CD14-positive monocyte (primary cell): ENCODE data around the gene TSHZ2. TPM values are rescaled to one million over a fixed set of nuclear protein-coding genes. Genes with fewer than 3 reads are reported as not detected.

Experiments used
- DNase-seq, 3 donors: peaks; one replicate each; pipeline ENCODE4 v3.0.0-alpha.2; 2011 to 2022
- H2AFZ ChIP-seq: 2 replicates; pipeline ENCODE4 v1.6.0; 2012; ENCODE audit warnings: mild to moderate bottlenecking, low read depth, low read length, inconsistent platforms; ENCODE audit not compliant: insufficient read depth, poor library complexity, severe bottlenecking
- H3K27ac ChIP-seq, 2 donors: 1 replicate in 1 of 2; 2 replicates in 1 of 2; pipeline ENCODE4 v1.5.1; 2012 to 2013; ENCODE audit warnings: low read length in 2 of 2, control low read depth in 1 of 2, inconsistent platforms in 1 of 2, low read depth in 1 of 2, mild to moderate bottlenecking in 1 of 2
- H3K27me3 ChIP-seq, 2 donors: one replicate each; pipeline versions ENCODE4 v1.6.0 to v1.6.1; 2011 to 2013; ENCODE audit warnings: low read length in 2 of 2; ENCODE audit not compliant: control insufficient read depth in 2 of 2, insufficient read depth in 2 of 2
- H3K36me3 ChIP-seq, 2 donors: replicated peaks in 1 of 2; 1 replicate in 1 of 2; 2 replicates in 1 of 2; pipeline versions ENCODE4 v1.5.1 to v1.6.1; 2012 to 2013; ENCODE audit warnings: low read length in 2 of 2, control low read depth in 1 of 2, inconsistent platforms in 1 of 2, mild to moderate bottlenecking in 1 of 2; ENCODE audit not compliant: insufficient read depth in 2 of 2, control insufficient read depth in 1 of 2
- H3K4me1 ChIP-seq, 2 donors: 1 replicate in 1 of 2; 2 replicates in 1 of 2; pipeline versions ENCODE4 v1.5.1 to v1.6.1; 2012 to 2013; ENCODE audit warnings: low read length in 2 of 2, control low read depth in 1 of 2, inconsistent platforms in 1 of 2, mild to moderate bottlenecking in 1 of 2, moderate library complexity in 1 of 2; ENCODE audit not compliant: insufficient read depth in 2 of 2, control insufficient read depth in 1 of 2
- H3K4me2 ChIP-seq: replicated peaks from 2 replicates; pipeline ENCODE3; 2012; ENCODE audit warnings: low read length, moderate library complexity, mild to moderate bottlenecking; ENCODE audit not compliant: poor library complexity, severe bottlenecking; ENCODE audit errors: extremely low read depth
- H3K4me3 ChIP-seq, 3 experiments: fragments of 200-600 bp in 1 of 3; sonication (generic) in 1 of 3; replicated peaks in 1 of 3; 1 replicate in 2 of 3; 2 replicates in 1 of 3; pipeline ENCODE4 v1.5.1; 2011 to 2013; ENCODE audit warnings: low read length in 3 of 3, mild to moderate bottlenecking in 3 of 3, control low read depth in 2 of 3, low read depth in 2 of 3, inconsistent platforms in 1 of 3, moderate library complexity in 1 of 3
- H3K79me2 ChIP-seq: 2 replicates; pipeline ENCODE4 v1.6.0; 2012; ENCODE audit warnings: mild to moderate bottlenecking, control low read depth, inconsistent platforms, low read length, moderate library complexity; ENCODE audit not compliant: insufficient read depth
- H3K9ac ChIP-seq: 2 replicates; pipeline ENCODE4 v1.6.0; 2017; ENCODE audit warnings: low read length, mild to moderate bottlenecking; ENCODE audit not compliant: insufficient read depth, poor library complexity, severe bottlenecking
- H3K9me3 ChIP-seq, 2 donors: replicated peaks in 1 of 2; 1 replicate in 1 of 2; 2 replicates in 1 of 2; pipeline versions ENCODE4 v1.5.1 to v1.6.1; 2012 to 2013; ENCODE audit warnings: low read length in 2 of 2, control low read depth in 1 of 2; ENCODE audit not compliant: control insufficient read depth in 1 of 2, insufficient read depth in 1 of 2
- H4K20me1 ChIP-seq: 2 replicates; pipeline ENCODE4 v1.6.0; 2012; ENCODE audit warnings: mild to moderate bottlenecking, low read length, control low read depth, moderate library complexity; ENCODE audit not compliant: insufficient read depth
- H3K27ac Mint-ChIP-seq, 7 donors: one replicate each; pipeline ENCODE4 v1.8.0; 2020; ENCODE audit warnings: mild to moderate bottlenecking in 7 of 7, mixed read lengths in 7 of 7, moderate library complexity in 6 of 7, inconsistent platforms in 2 of 7
- H3K27me3 Mint-ChIP-seq, 3 donors: one replicate each; pipeline ENCODE4 v1.8.0; 2021 to 2022; ENCODE audit warnings: low read depth in 3 of 3, mild to moderate bottlenecking in 3 of 3, mixed read lengths in 3 of 3, moderate library complexity in 3 of 3, inconsistent platforms in 1 of 3
- H3K36me3 Mint-ChIP-seq, 2 donors: one replicate each; pipeline ENCODE4 v1.8.0; 2020; ENCODE audit warnings: mixed read lengths in 2 of 2, inconsistent platforms in 1 of 2, mild to moderate bottlenecking in 1 of 2
- H3K4me1 Mint-ChIP-seq: one replicate; pipeline ENCODE4 v1.8.0; 2020; ENCODE audit warnings: mild to moderate bottlenecking, mixed read lengths
- H3K4me3 Mint-ChIP-seq, 2 donors: one replicate each; pipeline ENCODE4 v1.8.0; 2020; ENCODE audit warnings: mild to moderate bottlenecking in 2 of 2, mixed read lengths in 2 of 2, moderate library complexity in 1 of 2
- H3K9me3 Mint-ChIP-seq, 7 donors: one replicate each; pipeline ENCODE4 v1.8.0; 2020 to 2022; ENCODE audit warnings: mixed read lengths in 7 of 7, mild to moderate bottlenecking in 6 of 7, moderate library complexity in 6 of 7, inconsistent platforms in 2 of 7
- CTCF ChIP-seq: fragments of 200-600 bp; IDR thresholded peaks from one replicate; pipeline ENCODE4 v1.8.0; 2022; ENCODE audit warnings: antibody characterized with exemption, mild to moderate bottlenecking
- WGBS: methylation state at CpG from one replicate; pipeline ENCODE4 v1.1.5; 2013; ENCODE audit warnings: missing lambda C conversion rate; ENCODE audit not compliant: insufficient coverage; 5-methylcytosine and 5-hydroxymethylcytosine counted together
- intact Hi-C, 2 donors: fragments of 100-400 bp; cut with micrococcal nuclease; formaldehyde crosslinking; loops; one replicate each; pipeline versions ENCODE4 v1.15.0 to v1.15.1; 2023
- polyA plus RNA-seq, 3 donors: library from polyadenylated mRNA; depleted of rRNA in 1 of 3; unstranded in 2 of 3; stranded (reverse) in 1 of 3; fragments of 300-500 nt in 2 of 3; fragments of >200 nt in 1 of 3; fragmentation: Illumina TruSeq in 2 of 3; gene quantifications; 1 replicate in 2 of 3; 2 replicates in 1 of 3; pipeline ENCODE4 v1.2.3, GENCODE V29; 2012 to 2021

Gene TSHZ2
- polyA plus RNA-seq, 3 donors = not detected

DNA sequence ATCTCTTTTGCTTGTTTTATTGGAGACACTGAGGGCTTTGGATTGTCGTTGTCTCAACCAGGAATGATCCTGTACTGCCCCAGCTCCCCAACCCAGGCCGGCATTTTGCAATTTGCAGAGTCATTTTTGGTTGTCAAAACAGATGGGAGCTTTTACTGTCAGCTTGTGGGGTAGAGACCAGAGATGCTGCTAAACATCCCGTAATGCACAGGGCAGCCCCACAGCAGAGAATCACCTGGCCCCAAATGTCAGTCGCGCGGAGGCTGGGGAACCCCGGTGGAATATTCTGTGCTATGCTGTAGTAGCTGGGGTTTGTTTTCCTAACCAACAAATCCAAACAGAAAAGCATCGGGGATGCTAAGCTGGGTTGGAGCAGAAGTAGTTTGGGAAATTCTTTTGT, 99.7 kb downstream of the TSHZ2 start:
- H3K4me3 Mint-ChIP-seq = no peak overlapping the region
- H3K27ac Mint-ChIP-seq = no peak overlapping the region

GRCh38 chr20:53072923-53073579, 100.9 kb downstream of the TSHZ2 start:
- H3K79me2 ChIP-seq = no peaks in the 10 kb centered on the region
- WGBS = 86% methylated on average over 1 of the region's 1 CpG
- no peak for TF ChIP-seq CTCF
- no peak overlapping the region for H3K27ac Mint-ChIP-seq
- no peaks in the 10 kb centered on the region for H3K9me3 ChIP-seq
- H3K4me3 ChIP-seq = no peak overlapping the region
- H3K9me3 Mint-ChIP-seq = peaks cover 0 to 2% (median 0%) of the 10 kb centered on the region in 7 donors
- DNase-seq = no peak
- intact Hi-C loops = no loop called here
- H3K9ac ChIP-seq = no peak overlapping the region
- H3K27me3 ChIP-seq = peaks cover 0 to 3% of the 10 kb centered on the region in 2 donors
- H2AFZ ChIP-seq = no peak overlapping the region
- no peaks in the 10 kb centered on the region for H3K4me1 ChIP-seq
- H3K4me3 Mint-ChIP-seq = no peak overlapping the region
- H3K27ac ChIP-seq = no peak overlapping the region
- H3K4me2 ChIP-seq = no peak overlapping the region
- H3K36me3 ChIP-seq = no peaks in the 10 kb centered on the region
- peaks cover 0 to 4% (median 2%) of the 10 kb centered on the region in 3 donors for H3K27me3 Mint-ChIP-seq
- no peaks in the 10 kb centered on the region for H3K36me3 Mint-ChIP-seq
- no peaks in the 10 kb centered on the region for H3K4me1 Mint-ChIP-seq
- no peaks in the 10 kb centered on the region for H4K20me1 ChIP-seq

More for the DNA sequence above, 99.7 kb downstream of the TSHZ2 start:
- Mint-ChIP-seq H3K36me3 (no peaks in the 10 kb centered on the region), H3K9me3 (peaks cover 0 to 2% (median 0%) of the 10 kb centered on the region in 7 donors), H3K27me3 (peaks cover 0 to 4% (median 4%) of the 10 kb centered on the region in 3 donors), H3K4me1 (no peaks in the 10 kb centered on the region)
- intact Hi-C loops = no loop called here
- no peak for DNase-seq
- Histone ChIP-seq H3K4me1 (no peaks in the 10 kb centered on the region), H3K4me2 (no peak overlapping the region), H3K9ac (no peak overlapping the region), H3K27me3 (peaks cover 0 to 3% of the 10 kb centered on the region in 2 donors), H3K4me3 (no peak overlapping the region), H3K79me2 (no peaks in the 10 kb centered on the region), H3K9me3 (no peaks in the 10 kb centered on the region), H2AFZ (no peak overlapping the region), H4K20me1 (no peaks in the 10 kb centered on the region), H3K36me3 (no peaks in the 10 kb centered on the region), H3K27ac (no peak overlapping the region)
- WGBS = no CpG with 5 or more reads among the region's 8 CpGs
- TF ChIP-seq CTCF = no peak
